ENCODE data around the gene HOXD3. TPM values are rescaled to one million over a fixed set of nuclear protein-coding genes. Genes with fewer than 3 reads are reported as not detected.
A peak's percentile ranks its signal among the peaks of the same experiment; 100 is the strongest.

The HOXD3 gene
- total and polyA plus RNA-seq, 4 donors: 1.5 to 13.4 (median 6.0) TPM

DNA sequence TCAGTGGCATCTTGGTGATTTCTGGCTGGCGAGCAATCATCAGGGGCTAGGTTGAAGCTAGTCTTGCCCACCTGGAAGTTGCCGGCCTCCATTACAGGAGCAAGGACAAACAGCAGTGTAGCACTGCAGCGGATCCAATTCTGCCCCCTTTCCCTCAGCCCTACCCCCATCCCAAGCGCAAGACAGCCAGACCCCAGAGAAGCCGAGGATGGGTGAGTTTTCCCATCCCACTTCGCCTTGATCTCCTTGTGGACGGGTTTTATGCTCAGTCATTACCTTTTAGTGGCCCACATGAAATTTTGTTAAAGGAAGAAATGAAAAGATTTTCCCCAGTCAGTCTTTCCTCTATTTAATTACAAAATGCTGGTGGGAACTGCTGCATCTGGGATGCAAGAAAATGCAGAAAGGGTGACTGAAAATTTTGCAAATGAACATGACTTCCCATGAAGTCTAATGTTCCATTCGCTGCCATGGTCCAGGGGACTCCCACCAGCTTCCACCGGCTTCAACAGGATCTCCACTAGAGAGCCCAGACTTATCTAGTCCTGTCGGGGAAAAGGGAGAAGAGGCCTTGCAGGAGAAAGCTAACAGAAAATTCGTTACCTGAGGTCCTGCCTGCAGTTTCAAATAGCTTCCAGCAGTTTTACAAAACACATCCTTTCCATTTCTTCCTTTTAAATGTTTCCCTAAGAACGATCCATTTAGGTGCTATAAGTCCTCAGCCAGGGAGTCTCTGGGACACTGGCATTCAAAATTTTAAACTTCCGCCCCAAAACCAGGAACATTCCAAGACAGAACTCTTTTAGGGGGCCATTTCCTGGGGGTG, 36.5 kb upstream of the HOXD3 start:
- WGBS, 2 donors: 34 to 35% methylated on average over 13 of the region's 13 CpGs
- H3K4me3 ChIP-seq (ENCODE audit: low read length in 2 of 2): no peak overlapping the region
- no peak overlapping the region for H3K27ac ChIP-seq (ENCODE audit: low read depth in 1 of 2, low read length in 2 of 2)
- intact Hi-C loops (cut with DNase I): no loop called here
- H3K36me3 ChIP-seq (ENCODE audit: control insufficient read depth in 1 of 2, insufficient read depth in 2 of 2, low read length in 1 of 2): no peaks in the 10 kb centered on the region
- ATAC-seq (ENCODE audit: low FRiP score) (no peak), DNase-seq (no peak)
- H3K4me1 ChIP-seq (ENCODE audit: control insufficient read depth in 1 of 2, insufficient read depth in 2 of 2, low read length in 2 of 2): no peaks in the 10 kb centered on the region
- no peaks in the 10 kb centered on the region for H3K27me3 ChIP-seq (ENCODE audit: control insufficient read depth in 1 of 2, insufficient read depth in 2 of 2, low read length in 1 of 2)
- no peaks in the 10 kb centered on the region for H3K9me3 ChIP-seq (ENCODE audit: control insufficient read depth, low read length)

- Histone ChIP-seq H3K27ac (ENCODE audit: low read depth in 1 of 2, low read length in 2 of 2) (no peak overlapping the region), H3K36me3 (ENCODE audit: control insufficient read depth in 1 of 2, insufficient read depth in 2 of 2, low read length in 1 of 2) (no peaks in the 10 kb centered on the region), H3K4me1 (ENCODE audit: control insufficient read depth in 1 of 2, insufficient read depth in 2 of 2, low read length in 2 of 2) (no peaks in the 10 kb centered on the region), H3K27me3 (ENCODE audit: control insufficient read depth in 1 of 2, insufficient read depth in 2 of 2, low read length in 1 of 2) (no peaks in the 10 kb centered on the region), H3K9me3 (ENCODE audit: control insufficient read depth, low read length) (no peaks in the 10 kb centered on the region), H3K4me3 (ENCODE audit: low read length in 2 of 2) (no peak overlapping the region)
- WGBS, 2 donors: 16 to 19% methylated on average over 53 of the region's 53 CpGs
- intact Hi-C loops (cut with DNase I): no loop called here
- ATAC-seq (ENCODE audit: low FRiP score) (no peak), DNase-seq (no peak)
Observed at GRCh38 chr2:176121190-176122051, 35.7 kb upstream of the HOXD3 start.

GRCh38 chr2:176122052-176122682, 34.9 kb upstream of the HOXD3 start:
- no peaks in the 10 kb centered on the region for H3K27me3 ChIP-seq (ENCODE audit: control insufficient read depth in 1 of 2, insufficient read depth in 2 of 2, low read length in 1 of 2)
- ATAC-seq (ENCODE audit: low FRiP score) (peak; percentile 49), DNase-seq (peak in 1 of 2 donors; percentile 79)
- intact Hi-C loops (cut with DNase I): no loop called here
- H3K27ac ChIP-seq (ENCODE audit: low read depth in 1 of 2, low read length in 2 of 2): no peak overlapping the region
- H3K9me3 ChIP-seq (ENCODE audit: control insufficient read depth, low read length): no peaks in the 10 kb centered on the region
- WGBS, 2 donors: 6% methylated on average over 33 to 47 of the region's 47 CpGs
- H3K4me1 ChIP-seq (ENCODE audit: control insufficient read depth in 1 of 2, insufficient read depth in 2 of 2, low read length in 2 of 2): no peaks in the 10 kb centered on the region
- H3K36me3 ChIP-seq (ENCODE audit: control insufficient read depth in 1 of 2, insufficient read depth in 2 of 2, low read length in 1 of 2): no peaks in the 10 kb centered on the region
- peak overlapping the region in 1 of 2 donors; percentile 36 for H3K4me3 ChIP-seq (ENCODE audit: low read length in 2 of 2)

DNA sequence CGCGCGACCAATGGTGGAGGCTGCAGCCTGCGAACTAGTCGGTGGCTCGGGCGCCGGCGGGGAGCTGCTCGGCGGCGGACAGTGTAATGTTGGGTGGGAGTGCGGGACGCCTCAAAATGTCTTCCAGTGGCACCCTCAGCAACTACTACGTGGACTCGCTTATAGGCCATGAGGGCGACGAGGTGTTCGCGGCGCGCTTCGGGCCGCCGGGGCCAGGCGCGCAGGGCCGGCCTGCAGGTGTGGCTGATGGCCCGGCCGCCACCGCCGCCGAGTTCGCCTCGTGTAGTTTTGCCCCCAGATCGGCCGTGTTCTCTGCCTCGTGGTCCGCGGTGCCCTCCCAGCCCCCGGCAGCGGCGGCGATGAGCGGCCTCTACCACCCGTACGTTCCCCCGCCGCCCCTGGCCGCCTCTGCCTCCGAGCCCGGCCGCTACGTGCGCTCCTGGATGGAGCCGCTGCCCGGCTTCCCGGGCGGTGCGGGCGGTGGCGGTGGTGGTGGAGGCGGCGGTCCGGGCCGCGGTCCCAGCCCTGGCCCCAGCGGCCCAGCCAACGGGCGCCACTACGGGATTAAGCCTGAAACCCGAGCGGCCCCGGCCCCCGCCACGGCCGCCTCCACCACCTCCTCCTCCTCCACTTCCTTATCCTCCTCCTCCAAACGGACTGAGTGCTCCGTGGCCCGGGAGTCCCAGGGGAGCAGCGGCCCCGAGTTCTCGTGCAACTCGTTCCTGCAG, 34.3 kb upstream of the HOXD3 start, which contains the start of gene HOXD9:
HOXD9 (plus strand) TSS at position 37 of the 728 bp plus-strand sequence; CDS start at position 87, 50 bp downstream.
- intact Hi-C loops (cut with DNase I): no loop called here
- ATAC-seq (ENCODE audit: low FRiP score) (peak; percentile 91), DNase-seq (peak in 1 of 2 donors; percentile 93)
- Histone ChIP-seq H3K4me1 (ENCODE audit: control insufficient read depth in 1 of 2, insufficient read depth in 2 of 2, low read length in 2 of 2) (no peaks in the 10 kb centered on the region), H3K36me3 (ENCODE audit: control insufficient read depth in 1 of 2, insufficient read depth in 2 of 2, low read length in 1 of 2) (no peaks in the 10 kb centered on the region), H3K27ac (ENCODE audit: low read depth in 1 of 2, low read length in 2 of 2) (no peak within 1 kb of the TSS), H3K9me3 (ENCODE audit: control insufficient read depth, low read length) (no peaks in the 10 kb centered on the region), H3K27me3 (ENCODE audit: control insufficient read depth in 1 of 2, insufficient read depth in 2 of 2, low read length in 1 of 2) (no peaks in the 10 kb centered on the region), H3K4me3 (ENCODE audit: low read length in 2 of 2) (peak within 1 kb of the TSS in 1 of 2 donors; percentile 36)
- 1 to 2% methylated on average over 46 to 84 of the region's 84 CpGs for WGBS, 2 donors

DNA sequence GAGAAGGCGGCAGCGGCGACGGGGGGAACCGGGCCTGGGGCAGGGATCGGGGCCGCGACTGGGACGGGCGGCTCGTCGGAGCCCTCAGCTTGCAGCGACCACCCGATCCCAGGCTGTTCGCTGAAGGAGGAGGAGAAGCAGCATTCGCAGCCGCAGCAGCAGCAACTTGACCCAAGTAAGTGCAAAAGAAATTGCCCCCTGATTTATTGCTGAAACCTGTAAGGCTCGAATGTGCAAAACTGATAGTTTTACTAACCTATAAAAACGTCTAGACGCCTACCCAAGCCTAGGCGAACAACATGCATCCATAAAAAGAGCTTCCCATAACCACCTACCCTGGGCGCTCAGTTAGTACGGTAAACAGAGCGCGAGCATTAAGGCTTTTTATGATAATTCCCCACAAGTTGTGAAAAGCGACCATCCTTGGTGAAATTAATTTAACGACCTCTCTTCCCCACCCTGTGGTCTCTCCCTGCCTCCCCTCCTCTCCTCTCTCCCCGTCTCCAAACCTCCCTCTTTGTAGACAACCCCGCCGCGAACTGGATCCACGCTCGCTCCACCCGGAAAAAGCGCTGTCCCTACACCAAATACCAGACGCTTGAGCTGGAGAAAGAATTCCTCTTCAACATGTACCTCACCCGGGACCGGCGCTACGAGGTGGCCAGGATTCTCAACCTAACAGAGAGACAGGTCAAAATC, 33.5 kb upstream of the HOXD3 start:
- H3K27ac ChIP-seq (ENCODE audit: low read depth in 1 of 2, low read length in 2 of 2): no peak overlapping the region
- DNase-seq: no peak
- peak overlapping the region in 1 of 2 donors; percentile 36 for H3K4me3 ChIP-seq (ENCODE audit: low read length in 2 of 2)
- intact Hi-C loops (cut with DNase I): loop anchor here in 1 of 2 donors (2.0 kb wide), 1 partner anchor 515 kb away; no protein-coding TSS in a partner anchor
- ATAC-seq (ENCODE audit: low FRiP score): no peak
- H3K9me3 ChIP-seq (ENCODE audit: control insufficient read depth, low read length): no peaks in the 10 kb centered on the region
- no peaks in the 10 kb centered on the region for H3K36me3 ChIP-seq (ENCODE audit: control insufficient read depth in 1 of 2, insufficient read depth in 2 of 2, low read length in 1 of 2)
- no peaks in the 10 kb centered on the region for H3K27me3 ChIP-seq (ENCODE audit: control insufficient read depth in 1 of 2, insufficient read depth in 2 of 2, low read length in 1 of 2)
- WGBS, 2 donors: 24 to 27% methylated on average over 40 of the region's 40 CpGs
- H3K4me1 ChIP-seq (ENCODE audit: control insufficient read depth in 1 of 2, insufficient read depth in 2 of 2, low read length in 2 of 2): no peaks in the 10 kb centered on the region

GRCh38 chr2:176124110-176124946, 32.8 kb upstream of the HOXD3 start:
- no peak for DNase-seq

More at GRCh38 chr2:176124110-176124946, 32.8 kb upstream of the HOXD3 start:
- intact Hi-C loops (cut with DNase I): loop anchor here in 1 of 2 donors (2.0 kb wide), 1 partner anchor 514 kb away; no protein-coding TSS in a partner anchor
- no peaks in the 10 kb centered on the region for H3K36me3 ChIP-seq (ENCODE audit: control insufficient read depth in 1 of 2, insufficient read depth in 2 of 2, low read length in 1 of 2)
- no peak overlapping the region for H3K27ac ChIP-seq (ENCODE audit: low read depth in 1 of 2, low read length in 2 of 2)
- no peaks in the 10 kb centered on the region for H3K27me3 ChIP-seq (ENCODE audit: control insufficient read depth in 1 of 2, insufficient read depth in 2 of 2, low read length in 1 of 2)
- no peaks in the 10 kb centered on the region for H3K9me3 ChIP-seq (ENCODE audit: control insufficient read depth, low read length)
- no peak overlapping the region for H3K4me3 ChIP-seq (ENCODE audit: low read length in 2 of 2)
- no peak for ATAC-seq (ENCODE audit: low FRiP score)
- WGBS, 2 donors: 63 to 76% methylated on average over 34 of the region's 34 CpGs
- no peaks in the 10 kb centered on the region for H3K4me1 ChIP-seq (ENCODE audit: control insufficient read depth in 1 of 2, insufficient read depth in 2 of 2, low read length in 2 of 2)
